Adrenal gland (tissue), 12 donors: ENCODE data around the gene GNB1L. TPM values are rescaled to one million over a fixed set of nuclear protein-coding genes. Genes with fewer than 3 reads are reported as not detected.

Source experiments
- DNase-seq, 7 donors: peaks; one replicate each; pipeline ENCODE4 v3.0.0-alpha.2; 2019 to 2020
- H3K27ac ChIP-seq, 5 donors: fragments of 200-600 bp; sonication (generic) in 4 of 5; 1 replicate in 3 of 5; 2 replicates in 2 of 5; pipeline versions ENCODE4 v1.5.1 to v1.8.0; 2016 to 2020; ENCODE audit warnings: mild to moderate bottlenecking in 1 of 5
- H3K27me3 ChIP-seq: fragments of 200-600 bp; 2 replicates; pipeline ENCODE4 v1.8.0; 2021
- H3K36me3 ChIP-seq, 2 donors: fragments of 200-600 bp; replicated peaks in 1 of 2; 1 replicate in 1 of 2; 2 replicates in 1 of 2; pipeline versions ENCODE4 v1.5.1 to v1.8.0; 2018 to 2022
- H3K4me1 ChIP-seq, 2 donors: fragments of 200-600 bp; replicated peaks in 1 of 2; 1 replicate in 1 of 2; 2 replicates in 1 of 2; pipeline versions ENCODE4 v1.5.1 to v1.8.0; 2018 to 2021
- H3K4me3 ChIP-seq, 4 donors: fragments of 200-600 bp; sonication (generic) in 3 of 4; one replicate each; pipeline ENCODE4 v1.5.1; 2016 to 2018
- H3K9me3 ChIP-seq, 3 donors: fragments of 200-600 bp; sonication (generic) in 1 of 3; replicated peaks in 1 of 3; 1 replicate in 2 of 3; 2 replicates in 1 of 3; pipeline versions ENCODE4 v1.5.1 to v1.8.0; 2016 to 2021
- CTCF ChIP-seq, 6 experiments: fragments of 450-650 bp in 4 of 6; fragments of 200-600 bp in 2 of 6; sonication (generic) in 1 of 6; IDR thresholded peaks; 1 replicate in 5 of 6; 2 replicates in 1 of 6; pipeline versions ENCODE4 v1.5.1 to v1.8.0; 2016 to 2021; ENCODE audit warnings: antibody characterized with exemption in 6 of 6, mild to moderate bottlenecking in 2 of 6, moderate library complexity in 1 of 6
- POLR2A ChIP-seq, 2 donors: fragments of 450-650 bp; IDR thresholded peaks; one replicate each; pipeline ENCODE4 v1.6.1; 2017; ENCODE audit warnings: antibody characterized with exemption in 2 of 2, mild to moderate bottlenecking in 2 of 2, moderate library complexity in 1 of 2
- WGBS, 4 donors: extraction: QIAGEN DNeasy Blood & Tissue Kit in 2 of 4; methylation state at CpG; one replicate each; pipeline versions ENCODE4 v1.1.5 to v1.1.7; 2013 to 2017; 5-methylcytosine and 5-hydroxymethylcytosine counted together
- intact Hi-C, 2 donors: fragments of 100-400 bp; cut with DNase I; formaldehyde crosslinking; loops; one replicate each; pipeline versions ENCODE4 v1.14.1 to v1.15.0; 2022 to 2023
- polyA plus RNA-seq, 3 donors: library from polyadenylated mRNA; stranded (reverse); fragments of 200-250 nt in 2 of 3; fragments of 350-450 nt in 1 of 3; fragmentation: Illumina TruSeq in 1 of 3; extraction: RNeasy Lipid Tissue Mini Kit (QIAGEN cat#74804) in 1 of 3; gene quantifications; one replicate each; pipeline ENCODE4 v1.2.3, GENCODE V29; 2013 to 2014
- total RNA-seq, 9 donors: library from RNA; depleted of rRNA in 4 of 9; stranded (reverse); fragments of >200 nt in 4 of 9; fragments of 120-200 nt in 1 of 9; fragmentation: NEBNext Ultra II Directional in 1 of 9; extraction: Animal tissue kit (Norgen Biotek cat#: 25700) in 1 of 9; gene quantifications; one replicate each; pipeline versions ENCODE4 v1.1.0 to v1.2.4, GENCODE V29; 2013 to 2023
- donor health status: healthy with polysubstance abuse.
- donor health status: Bipolar disorder and iron deficiency.
- donor health status: DM: yes; HTN: yes; CAD: no.
- donor health status: DM: no; HTN: no; CAD: no.
- donor health status: DM: no; HTN: no; CAD: no.
- donor health status: DM: yes; HTN: yes; CAD: no.

Gene GNB1L
- total and polyA plus RNA-seq, 12 donors = 0.26 to 6.6 (median 4.2) TPM; not detected in 1

GRCh38 chr22:19761725-19762567 is 92.7 kb downstream of the GNB1L start:
- Histone ChIP-seq H3K36me3 (no peaks in the 10 kb centered on the region), H3K4me3 (no peak overlapping the region), H3K27me3 (peaks cover 76% of the 10 kb centered on the region), H3K9me3 (no peaks in the 10 kb centered on the region), H3K27ac (no peak overlapping the region), H3K4me1 (peaks cover 7 to 8% of the 10 kb centered on the region in 2 donors)
- intact Hi-C loops = no loop called here
- no peak for DNase-seq
- TF ChIP-seq POLR2A (IDR thresholded peaks at IDR 0.05) = no peak
- WGBS, 4 donors = 88 to 93% (median 90%) methylated on average over 27 to 33 of the region's 33 CpGs

- H3K4me1 ChIP-seq = peaks cover 5 to 8% of the 10 kb centered on the region in 2 donors
- TF ChIP-seq POLR2A (IDR thresholded peaks at IDR 0.05) = no peak
- peaks cover 76% of the 10 kb centered on the region for H3K27me3 ChIP-seq
- intact Hi-C loops = no loop called here
- H3K4me3 ChIP-seq = no peak overlapping the region
- no peak overlapping the region for H3K27ac ChIP-seq
- no peak for DNase-seq
- H3K36me3 ChIP-seq = no peaks in the 10 kb centered on the region
- WGBS, 4 donors = 22 to 67% (median 34%) methylated on average over 3 to 115 of the region's 117 CpGs
- H3K9me3 ChIP-seq = no peaks in the 10 kb centered on the region
Observed at GRCh38 chr22:19760951-19761724, 93.5 kb downstream of the GNB1L start.

- intact Hi-C loops = no loop called here
- peaks cover 5 to 8% of the 10 kb centered on the region in 2 donors for H3K4me1 ChIP-seq
- H3K9me3 ChIP-seq = no peaks in the 10 kb centered on the region
- H3K27ac ChIP-seq = no peak within 1 kb of the TSS
- 6 to 17% (median 12%) methylated on average over 26 to 72 of the region's 79 CpGs for WGBS, 4 donors
- no peak for DNase-seq
- no peak within 1 kb of the TSS for H3K4me3 ChIP-seq
- H3K36me3 ChIP-seq = no peaks in the 10 kb centered on the region
- TF ChIP-seq CTCF (IDR thresholded peaks at IDR 0.05) = no peak
- no peak for TF ChIP-seq POLR2A (IDR thresholded peaks at IDR 0.05)
- peaks cover 78% of the 10 kb centered on the region for H3K27me3 ChIP-seq
Observed at GRCh38 chr22:19760058-19760950, 94.4 kb downstream of the GNB1L start, which contains the start of gene TBX1. Gene TBX1, plus strand, starts transcription at chr22:19760778. Its CDS starts 66 bp downstream, at chr22:19760844.

- peaks cover 79% of the 10 kb centered on the region for H3K27me3 ChIP-seq
- no peaks in the 10 kb centered on the region for H3K36me3 ChIP-seq
- WGBS, 4 donors = 20 to 24% (median 22%) methylated on average over 10 to 43 of the region's 43 CpGs
- H3K27ac ChIP-seq = no peak overlapping the region
- no peaks in the 10 kb centered on the region for H3K9me3 ChIP-seq
- peaks cover 5 to 8% of the 10 kb centered on the region in 2 donors for H3K4me1 ChIP-seq
- intact Hi-C loops = no loop called here
- TF ChIP-seq CTCF (IDR thresholded peaks at IDR 0.05) (no peak), POLR2A (IDR thresholded peaks at IDR 0.05) (no peak)
- H3K4me3 ChIP-seq = no peak overlapping the region
- no peak for DNase-seq
Observed at GRCh38 chr22:19759427-19760057, 95.1 kb downstream of the GNB1L start.
